Inflammatory macrophage treated with lipopolysaccharide for 4 hours (primary cell): ENCODE results near the gene TRPT1.
"Not testable (repeated sequence)": the region's sequence is repeated elsewhere in the genome, so short reads cannot be mapped to it uniquely, and the experiment has no call there.

Source experiments
- DNase-seq: peaks from one replicate; pipeline ENCODE4 v3.0.0-alpha.2; 2020

TRPT1 gene

DNA sequence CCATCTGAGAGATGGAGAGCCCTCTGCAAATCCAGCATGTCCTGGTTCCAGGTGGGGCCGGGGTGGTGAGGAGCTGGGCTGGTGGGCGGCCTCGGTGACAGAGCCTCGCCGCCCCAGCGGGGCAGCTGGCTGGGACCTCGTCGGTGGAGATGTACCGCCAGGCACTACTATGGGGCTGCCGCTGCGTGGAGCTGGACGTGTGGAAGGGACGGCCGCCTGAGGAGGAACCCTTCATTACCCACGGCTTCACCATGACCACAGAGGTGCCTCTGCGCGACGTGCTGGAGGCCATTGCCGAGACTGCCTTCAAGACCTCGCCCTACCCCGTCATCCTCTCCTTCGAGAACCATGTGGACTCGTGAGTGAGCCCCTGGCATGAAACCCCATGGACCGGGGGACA, 32.4 kb upstream of the TRPT1 start:
- DNase-seq, result no peak

GRCh38 chr11:64256300-64256699, 30.3 kb upstream of the TRPT1 start:
- DNase-seq, result no peak

DNA sequence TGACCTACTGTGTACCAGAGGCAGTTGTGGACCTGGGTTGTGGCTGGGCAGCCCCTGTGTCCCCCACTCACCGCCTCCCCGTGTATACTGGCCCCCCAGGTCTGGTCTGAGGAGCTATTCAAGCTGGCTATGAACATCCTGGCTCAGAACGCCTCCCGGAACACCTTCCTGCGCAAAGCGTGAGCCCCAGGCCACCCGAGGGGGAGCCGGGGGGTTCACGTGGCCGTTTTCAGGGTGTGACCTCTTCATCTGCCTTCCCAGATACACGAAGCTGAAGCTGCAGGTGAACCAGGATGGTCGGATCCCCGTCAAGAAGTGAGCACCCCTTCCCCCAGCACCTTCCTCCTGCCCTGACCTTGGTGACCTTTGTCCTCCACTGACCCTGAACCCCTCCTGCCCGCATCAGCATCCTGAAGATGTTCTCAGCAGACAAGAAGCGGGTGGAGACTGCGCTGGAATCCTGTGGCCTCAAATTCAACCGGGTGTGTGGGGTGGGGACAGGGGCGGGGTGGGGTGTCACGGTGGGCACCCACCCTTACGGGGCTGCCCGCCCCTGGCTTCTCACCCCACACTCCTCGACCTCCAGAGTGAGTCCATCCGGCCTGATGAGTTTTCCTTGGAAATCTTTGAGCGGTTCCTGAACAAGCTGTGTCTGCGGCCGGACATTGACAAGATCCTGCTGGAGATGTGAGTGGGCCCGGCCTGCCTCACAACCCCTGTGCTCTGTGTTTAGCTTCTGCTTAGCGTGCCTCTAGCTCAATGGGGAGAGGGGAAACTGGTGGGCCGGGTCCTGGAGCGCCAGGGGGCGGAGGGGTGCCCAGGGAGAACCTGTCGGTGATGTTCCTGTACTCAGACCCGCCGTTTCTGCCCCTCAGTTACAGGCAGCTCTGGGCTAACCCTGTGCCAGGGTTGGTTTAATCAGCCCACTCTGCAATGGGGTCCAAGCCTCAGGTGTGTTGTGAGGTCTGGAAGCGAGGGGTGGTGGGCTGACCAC, 29.4 kb upstream of the TRPT1 start:
- no peak for DNase-seq

GRCh38 chr11:64254326-64254725, 28.3 kb upstream of the TRPT1 start:
- DNase-seq, result no peak

GRCh38 chr11:64253481-64253880, 27.5 kb upstream of the TRPT1 start:
- no peak for DNase-seq

- no peak for DNase-seq
Measured at GRCh38 chr11:64253043-64253442, 27.1 kb upstream of the TRPT1 start.

DNA sequence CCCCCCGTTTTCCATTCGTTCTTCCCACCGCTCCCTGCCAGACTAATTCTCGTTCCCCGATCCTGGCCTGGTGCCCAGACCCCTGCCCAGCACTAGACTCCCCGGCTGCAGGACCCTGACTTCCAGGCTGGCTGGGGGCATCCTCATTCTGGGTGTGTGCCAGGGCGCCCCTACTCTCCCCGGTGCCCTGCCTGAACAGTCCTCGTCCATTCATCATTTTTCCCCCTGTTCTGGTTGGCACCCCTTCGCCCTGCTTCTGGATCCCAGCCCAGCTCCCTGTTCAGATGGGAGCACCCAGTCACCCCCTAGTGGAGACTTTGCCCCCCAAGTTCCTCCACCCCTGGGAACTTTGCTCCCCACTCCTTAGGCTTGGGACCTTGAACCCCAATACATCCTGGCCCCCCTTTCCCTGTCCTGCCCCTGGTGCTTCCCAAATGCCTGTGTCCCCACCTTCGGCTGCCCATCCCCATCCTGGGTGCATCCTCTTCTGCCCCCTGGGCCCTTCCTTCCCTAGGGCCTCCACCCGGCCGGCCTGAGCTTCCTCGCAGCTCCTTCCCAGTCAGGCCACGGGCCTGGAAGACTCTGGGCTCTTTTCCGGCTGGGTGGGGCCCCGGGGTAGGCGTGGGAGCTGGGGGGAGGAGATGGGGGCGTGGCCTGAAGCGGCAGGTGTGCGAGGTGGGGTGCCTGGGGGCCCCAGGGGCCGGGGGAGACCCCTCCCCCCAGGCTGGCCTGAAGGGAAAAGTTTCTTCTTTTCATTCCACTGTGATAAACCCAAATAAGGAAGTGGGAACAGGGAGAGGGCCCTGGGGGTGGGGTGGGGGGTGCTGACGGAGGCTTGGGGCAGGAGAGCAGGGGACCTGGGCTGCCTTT, 26.3 kb upstream of the TRPT1 start:
- peak; percentile 51 for DNase-seq

GRCh38 chr11:64251753-64252002, 25.7 kb upstream of the TRPT1 start:
- DNase-seq, result no peak

DNA sequence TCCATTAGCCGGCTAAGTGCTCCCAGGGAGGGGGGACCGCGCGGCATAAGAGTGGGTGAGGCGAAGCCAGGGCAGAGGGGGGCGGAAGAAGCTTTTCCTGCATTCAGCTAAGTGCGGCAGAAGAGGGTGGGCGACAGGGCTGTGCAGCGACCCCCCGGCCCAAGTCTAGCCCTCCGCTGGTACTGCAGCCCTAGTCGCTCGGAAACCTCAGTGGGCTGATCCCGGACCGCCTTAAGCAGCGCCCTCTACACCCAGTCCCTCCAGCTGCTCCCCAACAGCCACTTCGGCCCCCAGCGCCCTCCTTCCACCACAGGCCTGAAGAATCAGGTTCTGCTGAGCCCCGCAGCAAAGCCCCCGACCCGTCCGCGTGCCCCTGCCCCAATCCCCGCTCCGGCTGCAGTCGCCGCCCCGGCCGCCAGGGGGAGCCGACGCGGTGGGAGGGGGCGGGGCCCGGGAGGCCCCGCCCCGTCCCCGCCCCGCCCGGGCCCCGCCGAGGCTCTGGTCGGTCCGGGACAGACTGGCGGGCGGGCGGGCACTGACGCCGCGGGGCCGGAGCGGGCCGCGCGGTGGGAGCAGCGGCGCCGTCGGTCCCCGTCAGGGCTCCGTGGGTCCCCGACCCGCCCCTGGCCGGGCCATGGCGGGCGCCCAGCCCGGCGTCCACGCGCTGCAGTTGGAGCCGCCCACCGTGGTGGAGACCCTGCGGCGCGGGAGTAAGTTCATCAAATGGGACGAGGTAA, 25.2 kb upstream of the TRPT1 start, which contains the start of gene PLCB3:
Gene PLCB3, plus strand, starts transcription at position 515 of the 737 bp plus-strand sequence. Its CDS starts 120 bp downstream, at position 635.
- DNase-seq, result peak; percentile 70

GRCh38 chr11:64250415-64251015, 24.5 kb upstream of the TRPT1 start:
- no peak for DNase-seq

- no peak for DNase-seq
Measured at GRCh38 chr11:64249563-64250414, 23.8 kb upstream of the TRPT1 start.

DNA sequence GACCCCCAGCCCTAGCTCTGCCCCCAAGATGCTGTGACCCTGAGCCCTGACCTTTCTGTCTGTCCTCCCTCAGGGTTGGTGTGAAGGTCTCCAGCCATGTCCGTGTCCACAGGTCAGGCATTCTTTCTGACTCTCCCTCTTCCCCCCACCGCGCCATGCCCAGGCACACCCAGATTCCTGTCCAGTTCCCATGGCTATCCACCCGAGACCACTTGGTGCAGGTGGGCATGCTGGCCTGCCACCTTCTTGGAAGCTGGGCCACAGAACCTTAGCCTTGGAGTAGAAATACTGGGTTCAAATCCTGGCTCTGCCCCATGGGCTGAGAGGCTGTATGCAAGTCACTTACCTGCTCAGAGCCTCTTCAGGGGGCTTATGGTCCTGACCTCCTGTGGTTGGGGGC, 23.1 kb upstream of the TRPT1 start:
- no peak for DNase-seq

GRCh38 chr11:64248578-64248977, 22.6 kb upstream of the TRPT1 start:
- DNase-seq, result no peak

- no peak for DNase-seq
Measured at GRCh38 chr11:64247729-64248531, 21.9 kb upstream of the TRPT1 start.

GRCh38 chr11:64246871-64247728, 21.1 kb upstream of the TRPT1 start, which contains the start of gene PPP1R14B:
Gene PPP1R14B (minus strand): TSS chr11:64246943. CDS start chr11:64246673, 270 bp downstream.
- DNase-seq, result peak; percentile 74

- not testable (repeated sequence) for DNase-seq
Measured at GRCh38 chr11:64246621-64246870, 20.6 kb upstream of the TRPT1 start.

DNA sequence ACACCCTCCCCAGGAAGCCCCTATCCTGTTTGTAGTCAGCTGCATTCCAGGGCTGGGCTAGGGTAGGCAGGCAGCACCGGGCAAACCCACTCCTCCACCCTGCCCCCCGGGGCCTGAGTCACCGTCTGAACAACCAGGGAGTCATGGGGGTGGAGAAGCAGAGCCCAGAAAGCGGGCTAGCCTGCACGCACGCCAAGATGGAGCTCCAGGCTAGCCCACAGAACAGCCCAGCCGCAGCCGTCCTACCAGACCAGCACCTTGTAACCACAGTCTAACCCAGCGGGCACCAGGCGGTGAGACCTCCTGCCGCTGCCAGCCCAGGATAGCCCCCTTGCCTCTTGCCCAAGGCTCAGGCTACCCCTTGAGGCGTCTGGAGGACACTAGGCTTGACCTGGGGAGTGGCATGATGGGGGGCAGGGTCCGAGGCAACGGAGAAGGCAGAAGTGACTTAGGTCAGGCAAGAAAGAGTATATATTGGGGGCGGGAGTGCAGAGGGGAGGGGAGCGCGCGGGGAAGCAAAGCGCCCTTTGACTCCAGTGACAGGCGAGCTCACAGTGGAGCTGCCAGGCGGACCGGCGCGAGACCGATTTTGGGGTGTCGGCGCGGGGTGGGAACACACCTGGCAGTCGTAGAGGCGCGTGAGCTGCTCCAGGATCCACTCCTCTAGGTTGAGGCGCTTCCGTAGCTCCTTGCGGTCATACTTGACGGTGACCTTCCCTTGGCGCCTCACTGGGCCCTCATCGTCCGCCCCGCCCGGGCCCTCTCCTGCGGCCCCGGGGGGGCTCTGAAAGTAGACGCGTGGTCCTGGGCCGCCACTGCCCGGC, 20.0 kb upstream of the TRPT1 start:
- peak; percentile 78 for DNase-seq

DNA sequence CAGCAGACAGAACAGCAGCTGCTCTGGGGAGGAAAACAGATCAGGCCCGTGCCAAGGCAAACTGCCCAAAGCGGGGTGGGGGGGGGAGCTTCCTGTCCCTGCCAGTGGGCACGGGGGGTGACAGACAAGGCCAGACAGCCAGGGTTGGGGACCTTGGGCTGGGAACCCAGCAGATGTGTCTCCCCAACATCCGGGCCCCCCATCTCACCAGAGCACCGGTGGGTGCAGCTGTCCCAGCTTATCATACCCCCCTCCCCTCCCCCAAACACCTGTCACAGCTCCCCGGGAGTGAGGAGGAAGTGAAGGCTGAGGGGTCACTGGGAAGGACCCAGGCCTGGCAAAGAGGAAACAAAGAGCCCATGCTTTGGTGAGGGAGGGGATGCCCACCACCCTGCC, 19.4 kb upstream of the TRPT1 start:
- no peak for DNase-seq

- no peak for DNase-seq
Measured at GRCh38 chr11:64244966-64245365, 19.0 kb upstream of the TRPT1 start.
